Fibroblast of lung (primary cell): ENCODE measurements around the gene PREP. TPM values are rescaled to one million over a fixed set of nuclear protein-coding genes. Genes with fewer than 3 reads are reported as not detected.

Experiments used
- DNase-seq, 2 donors: peaks; one replicate each; pipeline versions ENCODE4 v3.0.0 to v3.0.0-alpha.2; 2010; ENCODE audit warnings: low read depth in 2 of 2
- H2AFZ ChIP-seq: 2 replicates; pipeline ENCODE4 v1.5.1; 2012; ENCODE audit warnings: low read length, control low read depth, inconsistent platforms
- H3K27ac ChIP-seq: 2 replicates; pipeline ENCODE4 v1.5.1; 2011; ENCODE audit warnings: low read length, control low read depth; ENCODE audit not compliant: insufficient read depth
- H3K27me3 ChIP-seq: 2 replicates; pipeline ENCODE4 v1.5.1; 2011; ENCODE audit warnings: mild to moderate bottlenecking, low read length; ENCODE audit not compliant: control insufficient read depth, insufficient read depth
- H3K36me3 ChIP-seq: 2 replicates; pipeline ENCODE4 v1.5.1; 2011; ENCODE audit warnings: low read length; ENCODE audit not compliant: control insufficient read depth, insufficient read depth
- H3K4me1 ChIP-seq: 2 replicates; pipeline ENCODE4 v1.5.1; 2011; ENCODE audit warnings: low read length; ENCODE audit not compliant: control insufficient read depth, insufficient read depth; ENCODE audit errors: extremely low read depth
- H3K4me2 ChIP-seq: 2 replicates; pipeline ENCODE4 v1.5.1; 2011; ENCODE audit warnings: low read length, control low read depth; ENCODE audit not compliant: insufficient read depth; ENCODE audit errors: extremely low read depth
- H3K4me3 ChIP-seq, 4 experiments: fragments of 200-600 bp in 1 of 4; sonication (generic) in 1 of 4; replicated peaks in 1 of 4; 2 replicates each; pipeline ENCODE4 v1.5.1; 2011 to 2016; ENCODE audit warnings: low read length in 4 of 4, low read depth in 3 of 4, mild to moderate bottlenecking in 3 of 4, control low read depth in 2 of 4, inconsistent platforms in 1 of 4, mixed read lengths in 1 of 4; ENCODE audit not compliant: insufficient read depth in 1 of 4; ENCODE audit errors: control extremely low read depth in 1 of 4
- H3K79me2 ChIP-seq: 2 replicates; pipeline ENCODE4 v1.5.1; 2012; ENCODE audit warnings: mild to moderate bottlenecking, low read length, inconsistent platforms; ENCODE audit not compliant: control insufficient read depth, insufficient read depth
- H3K9ac ChIP-seq: 2 replicates; pipeline ENCODE4 v1.5.1; 2011; ENCODE audit warnings: mild to moderate bottlenecking, low read length, control low read depth; ENCODE audit not compliant: insufficient read depth
- H3K9me3 ChIP-seq: 2 replicates; pipeline ENCODE4 v1.5.1; 2012; ENCODE audit warnings: low read depth, low read length; ENCODE audit not compliant: control insufficient read depth, insufficient read depth
- H4K20me1 ChIP-seq: 2 replicates; pipeline ENCODE4 v1.5.1; 2011; ENCODE audit warnings: low read length; ENCODE audit not compliant: control insufficient read depth, insufficient read depth; ENCODE audit errors: extremely low read depth
- EZH2 ChIP-seq: IDR thresholded peaks from 2 replicates; pipeline ENCODE4 v1.5.1; 2012; ENCODE audit warnings: low read length, control low read depth, mild to moderate bottlenecking; ENCODE audit errors: missing control alignments
- polyA plus RNA-seq, 2 donors: library from polyadenylated mRNA; depleted of rRNA in 1 of 2; stranded (reverse) in 1 of 2; unstranded in 1 of 2; fragments of >200 nt; gene quantifications; 2 replicates each; pipeline ENCODE4 v1.2.1, GENCODE V29; 2011 to 2012; ENCODE audit warnings: missing spikeins in 1 of 2
- total RNA-seq: library from RNA; depleted of rRNA; stranded (reverse); fragments of >200 nt; gene quantifications from 2 replicates; pipeline ENCODE4 v1.2.1, GENCODE V29; 2014
- TF ChIP-seq, protein P1 (sequence below), 2 donors: IDR thresholded peaks in 1 of 2; conservative IDR thresholded peaks in 1 of 2; 1 replicate in 1 of 2; 2 replicates in 1 of 2; pipeline ENCODE4 v1.5.1; 2011 to 2012; ENCODE audit warnings: low read length in 2 of 2, control low read depth in 1 of 2, inconsistent platforms in 1 of 2, low read depth in 1 of 2, mild to moderate bottlenecking in 1 of 2

The PREP gene
- total and polyA plus RNA-seq, 2 donors (not counting 1 experiment from before 2014, with no cell fraction given) = 18.3 to 30.7 TPM

DNA sequence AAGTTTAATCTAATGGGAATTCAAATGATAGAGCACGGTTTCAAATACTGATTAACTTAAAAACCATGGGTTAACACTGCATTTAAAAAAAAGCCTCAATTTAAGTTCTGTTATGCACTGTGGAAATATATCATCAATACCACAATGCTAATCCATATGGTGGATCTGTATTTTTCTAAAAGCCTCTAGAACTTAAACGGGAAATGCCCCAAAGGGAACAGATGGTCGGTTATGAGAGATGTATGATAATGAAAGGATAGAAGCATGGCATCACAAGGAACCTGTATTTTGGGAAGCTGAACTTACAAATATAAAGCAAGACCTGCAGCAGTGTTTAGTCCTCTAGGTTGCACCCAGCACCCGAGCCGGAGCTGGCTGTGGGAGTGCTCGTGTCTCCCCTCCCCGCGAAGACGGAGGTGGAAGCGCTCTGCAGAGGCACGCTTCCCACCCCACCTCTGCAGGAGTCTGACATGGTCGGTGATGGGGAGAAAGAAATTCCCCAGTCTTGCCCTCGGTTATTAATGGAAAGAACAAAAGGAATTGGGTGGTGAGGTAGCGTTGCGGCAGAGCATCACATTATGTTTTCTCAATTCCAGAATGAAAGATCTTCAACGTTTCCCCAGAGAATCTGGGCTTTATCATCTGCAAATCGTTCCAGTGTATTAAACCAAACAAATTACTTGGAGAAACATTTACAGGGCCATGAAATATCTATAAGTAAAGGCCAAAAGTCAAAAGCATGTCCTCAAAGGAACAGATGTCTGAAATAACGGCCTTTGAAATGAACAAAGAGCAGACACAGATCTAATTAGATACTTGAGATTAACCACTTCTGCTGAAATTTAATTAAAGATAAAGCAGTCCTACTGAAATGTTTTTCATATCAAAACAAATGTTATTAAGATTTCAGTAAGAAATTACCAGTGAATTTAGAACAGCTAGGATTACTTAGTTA, 120.0 kb downstream of the PREP start:
- Histone ChIP-seq H3K9me3 (no peaks in the 10 kb centered on the region), H3K27me3 (no peaks in the 10 kb centered on the region), H3K79me2 (no peaks in the 10 kb centered on the region), H3K4me2 (no peak overlapping the region), H2AFZ (no peak overlapping the region), H3K27ac (no peak overlapping the region), H3K4me1 (no peaks in the 10 kb centered on the region), H3K9ac (no peak overlapping the region), H4K20me1 (no peaks in the 10 kb centered on the region), H3K36me3 (peaks cover 4% of the 10 kb centered on the region), H3K4me3 (no peak overlapping the region)
- DNase-seq = no peak
- TF ChIP-seq, protein P1, sequence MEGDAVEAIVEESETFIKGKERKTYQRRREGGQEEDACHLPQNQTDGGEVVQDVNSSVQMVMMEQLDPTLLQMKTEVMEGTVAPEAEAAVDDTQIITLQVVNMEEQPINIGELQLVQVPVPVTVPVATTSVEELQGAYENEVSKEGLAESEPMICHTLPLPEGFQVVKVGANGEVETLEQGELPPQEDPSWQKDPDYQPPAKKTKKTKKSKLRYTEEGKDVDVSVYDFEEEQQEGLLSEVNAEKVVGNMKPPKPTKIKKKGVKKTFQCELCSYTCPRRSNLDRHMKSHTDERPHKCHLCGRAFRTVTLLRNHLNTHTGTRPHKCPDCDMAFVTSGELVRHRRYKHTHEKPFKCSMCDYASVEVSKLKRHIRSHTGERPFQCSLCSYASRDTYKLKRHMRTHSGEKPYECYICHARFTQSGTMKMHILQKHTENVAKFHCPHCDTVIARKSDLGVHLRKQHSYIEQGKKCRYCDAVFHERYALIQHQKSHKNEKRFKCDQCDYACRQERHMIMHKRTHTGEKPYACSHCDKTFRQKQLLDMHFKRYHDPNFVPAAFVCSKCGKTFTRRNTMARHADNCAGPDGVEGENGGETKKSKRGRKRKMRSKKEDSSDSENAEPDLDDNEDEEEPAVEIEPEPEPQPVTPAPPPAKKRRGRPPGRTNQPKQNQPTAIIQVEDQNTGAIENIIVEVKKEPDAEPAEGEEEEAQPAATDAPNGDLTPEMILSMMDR (conservative IDR thresholded peaks at IDR 0.05 in 1 of 2, IDR thresholded peaks at IDR 0.05 in 1 of 2; ENCODE audit: low read depth in 1 of 2, low read length in 2 of 2) = no peak
- no peak for TF ChIP-seq EZH2

DNA sequence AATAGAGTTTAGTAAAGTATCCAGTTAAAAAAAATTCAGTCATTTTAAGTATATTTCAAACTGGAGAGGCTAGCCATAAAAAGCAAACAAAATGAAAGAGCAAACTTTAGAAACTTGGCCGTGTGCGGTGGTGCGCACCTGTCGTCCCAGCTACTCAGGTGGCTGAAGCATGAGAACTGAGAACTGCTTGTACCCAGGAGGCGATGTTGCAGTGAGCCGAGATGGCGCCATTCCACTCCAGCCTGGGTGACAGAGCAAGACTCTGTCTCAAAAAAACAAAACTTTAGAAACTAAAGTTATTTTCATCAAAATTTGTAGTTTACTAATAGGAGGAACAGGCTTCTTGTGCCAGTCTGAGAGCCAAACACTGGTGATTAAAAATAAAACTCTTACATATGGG, 122.8 kb downstream of the PREP start:
- Histone ChIP-seq H3K4me3 (no peak overlapping the region), H3K9ac (no peak overlapping the region), H2AFZ (no peak overlapping the region), H3K9me3 (no peaks in the 10 kb centered on the region), H3K79me2 (no peaks in the 10 kb centered on the region), H3K27me3 (no peaks in the 10 kb centered on the region), H3K4me1 (no peaks in the 10 kb centered on the region), H3K27ac (no peak overlapping the region), H3K36me3 (peaks cover 4% of the 10 kb centered on the region), H4K20me1 (no peaks in the 10 kb centered on the region), H3K4me2 (no peak overlapping the region)
- DNase-seq = no peak
- TF ChIP-seq, protein P1 (conservative IDR thresholded peaks at IDR 0.05 in 1 of 2, IDR thresholded peaks at IDR 0.05 in 1 of 2; ENCODE audit: low read depth in 1 of 2, low read length in 2 of 2) = no peak
- TF ChIP-seq EZH2 = no peak

DNA sequence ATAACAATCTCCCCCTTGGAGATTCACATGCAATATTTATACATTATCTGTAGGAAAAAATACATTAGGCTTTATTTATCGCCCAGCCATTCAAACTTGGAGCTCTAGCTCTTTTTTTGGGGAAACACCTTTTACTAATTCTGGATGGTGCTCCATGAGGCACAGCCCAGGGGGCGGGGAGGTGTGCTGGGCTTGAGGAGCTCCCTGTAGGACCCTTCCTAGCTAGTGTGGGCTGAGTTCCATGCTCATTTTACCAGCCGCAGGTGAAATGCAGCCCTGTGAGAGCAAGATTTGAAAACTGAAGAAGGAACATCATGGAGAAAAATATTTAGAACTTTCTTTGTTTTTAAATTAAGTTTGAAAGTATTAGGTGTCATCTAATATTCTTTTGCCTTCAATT, 123.4 kb downstream of the PREP start:
- no peaks in the 10 kb centered on the region for H3K9me3 ChIP-seq
- TF ChIP-seq EZH2 = no peak
- TF ChIP-seq, protein P1 (conservative IDR thresholded peaks at IDR 0.05 in 1 of 2, IDR thresholded peaks at IDR 0.05 in 1 of 2; ENCODE audit: low read depth in 1 of 2, low read length in 2 of 2) = no peak
- H4K20me1 ChIP-seq = no peaks in the 10 kb centered on the region
- no peak overlapping the region for H3K4me2 ChIP-seq
- no peaks in the 10 kb centered on the region for H3K79me2 ChIP-seq
- H3K27me3 ChIP-seq = no peaks in the 10 kb centered on the region
- DNase-seq = no peak
- H2AFZ ChIP-seq = no peak overlapping the region
- H3K4me3 ChIP-seq = no peak overlapping the region
- no peak overlapping the region for H3K27ac ChIP-seq
- H3K9ac ChIP-seq = no peak overlapping the region
- H3K4me1 ChIP-seq = no peaks in the 10 kb centered on the region
- H3K36me3 ChIP-seq = peaks cover 4% of the 10 kb centered on the region
